MV-4-11 (cell line): Measurements from ENCODE around the gene PDIA2.
"Not testable (repeated sequence)": the region's sequence is repeated elsewhere in the genome, so short reads cannot be mapped to it uniquely, and the experiment has no call there.

ENCODE experiments used
- DNase-seq: peaks from one replicate; lab custom pipeline; 2025; lab: John Stamatoyannopoulos, UW

PDIA2 gene, protein sequence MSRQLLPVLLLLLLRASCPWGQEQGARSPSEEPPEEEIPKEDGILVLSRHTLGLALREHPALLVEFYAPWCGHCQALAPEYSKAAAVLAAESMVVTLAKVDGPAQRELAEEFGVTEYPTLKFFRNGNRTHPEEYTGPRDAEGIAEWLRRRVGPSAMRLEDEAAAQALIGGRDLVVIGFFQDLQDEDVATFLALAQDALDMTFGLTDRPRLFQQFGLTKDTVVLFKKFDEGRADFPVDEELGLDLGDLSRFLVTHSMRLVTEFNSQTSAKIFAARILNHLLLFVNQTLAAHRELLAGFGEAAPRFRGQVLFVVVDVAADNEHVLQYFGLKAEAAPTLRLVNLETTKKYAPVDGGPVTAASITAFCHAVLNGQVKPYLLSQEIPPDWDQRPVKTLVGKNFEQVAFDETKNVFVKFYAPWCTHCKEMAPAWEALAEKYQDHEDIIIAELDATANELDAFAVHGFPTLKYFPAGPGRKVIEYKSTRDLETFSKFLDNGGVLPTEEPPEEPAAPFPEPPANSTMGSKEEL

DNA sequence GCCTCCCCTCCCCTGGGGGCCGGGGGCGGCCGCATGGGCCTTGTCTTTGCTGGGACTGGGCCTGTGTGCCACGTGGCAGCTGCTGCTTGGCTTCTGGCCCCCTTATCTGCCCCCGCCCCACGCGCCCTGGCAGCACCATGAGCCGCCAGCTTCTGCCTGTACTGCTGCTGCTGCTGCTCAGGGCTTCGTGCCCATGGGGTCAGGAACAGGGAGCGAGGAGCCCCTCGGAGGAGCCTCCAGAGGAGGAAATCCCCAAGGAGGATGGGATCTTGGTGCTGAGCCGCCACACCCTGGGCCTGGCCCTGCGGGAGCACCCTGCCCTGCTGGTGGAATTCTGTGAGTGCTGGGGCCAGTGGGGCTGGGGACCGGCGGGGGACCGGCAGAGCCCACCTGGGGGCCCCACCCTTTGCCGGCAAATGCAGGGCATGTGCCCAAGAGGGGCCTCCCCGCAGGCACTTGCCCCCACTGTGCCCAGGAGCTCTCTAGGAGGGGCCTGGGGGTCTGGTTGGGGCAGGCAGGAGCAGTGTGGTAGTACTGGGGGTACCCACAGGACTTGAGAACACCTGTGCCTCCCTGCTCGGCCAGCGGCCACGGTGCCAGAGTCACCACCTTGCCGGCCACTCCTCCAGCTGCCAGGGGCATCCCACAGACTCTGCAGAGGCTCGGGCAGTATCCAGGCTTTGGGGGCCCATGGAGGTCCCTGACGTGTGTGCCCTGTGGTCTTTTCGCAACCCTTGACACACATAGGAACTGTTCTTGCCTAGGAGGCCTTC is at the start of gene PDIA2:
Gene PDIA2 (plus strand): TSS at position 132 of the 773 bp plus-strand sequence. CDS start 6 bp downstream, at position 138.
- no peak for DNase-seq

DNA sequence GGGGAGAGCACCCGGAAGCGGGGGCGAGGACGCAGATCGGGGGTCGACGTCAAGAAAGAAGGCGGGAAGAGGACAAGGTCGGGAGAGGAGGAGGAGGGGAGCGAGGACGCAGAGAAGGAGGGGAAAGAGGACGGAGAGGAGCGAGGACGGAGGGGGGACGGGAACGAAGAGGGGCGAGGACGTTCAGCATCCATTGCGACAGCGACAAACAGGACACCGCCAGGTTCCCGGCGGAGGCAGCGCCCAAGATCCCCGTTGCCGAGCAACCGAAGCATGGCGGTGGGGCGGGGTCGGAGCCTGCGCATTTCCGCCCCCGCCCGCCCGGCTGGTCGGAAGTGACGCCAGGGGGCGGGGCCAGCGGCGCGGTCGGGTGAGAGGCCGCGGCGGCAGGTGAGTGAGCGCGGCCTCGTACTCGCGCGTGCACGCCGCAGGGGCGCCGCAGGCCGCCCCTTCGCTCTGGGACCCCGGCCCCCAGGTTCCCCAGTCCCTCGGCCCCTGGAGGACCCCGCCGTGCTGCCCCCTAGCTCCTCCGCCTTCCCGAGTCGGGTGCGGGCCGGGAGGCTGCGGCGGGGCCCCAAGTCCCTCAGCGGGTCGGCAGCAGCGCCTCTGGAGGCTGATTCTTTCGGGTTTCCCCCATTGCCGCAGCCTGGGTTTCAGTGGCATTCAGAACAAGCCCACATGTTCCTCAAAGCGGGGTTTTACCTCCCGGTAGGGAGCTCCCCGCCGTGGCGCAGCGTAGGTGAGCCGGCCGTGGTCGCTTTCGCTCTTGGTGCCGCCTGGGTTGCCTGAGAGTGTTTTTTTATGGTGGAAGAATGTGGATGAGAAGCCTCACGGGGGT is 48.3 kb upstream of the PDIA2 start, which contains the start of gene FAM234A:
Gene FAM234A (plus strand): TSS at position 354 of the 838 bp plus-strand sequence. CDS start 19,593 bp downstream, outside the sequence.
- peak; percentile 89 for DNase-seq

DNA sequence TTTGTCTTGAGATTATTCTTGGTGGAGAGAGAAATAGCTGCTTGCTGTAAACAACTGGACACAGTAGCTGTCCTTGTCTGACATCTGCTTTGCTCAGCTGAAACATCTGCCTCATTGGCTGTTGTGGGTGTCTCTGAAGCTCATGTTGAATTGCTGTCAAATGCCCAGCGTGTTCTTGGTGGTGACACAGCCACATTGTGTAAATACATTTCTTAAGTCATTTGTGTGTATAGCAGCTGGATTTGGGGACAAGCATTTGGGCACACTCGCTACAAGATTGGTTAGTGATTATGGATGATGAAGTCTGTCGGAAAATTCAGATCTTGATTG is 43.1 kb upstream of the PDIA2 start:
- peak; percentile 47 for DNase-seq

DNA sequence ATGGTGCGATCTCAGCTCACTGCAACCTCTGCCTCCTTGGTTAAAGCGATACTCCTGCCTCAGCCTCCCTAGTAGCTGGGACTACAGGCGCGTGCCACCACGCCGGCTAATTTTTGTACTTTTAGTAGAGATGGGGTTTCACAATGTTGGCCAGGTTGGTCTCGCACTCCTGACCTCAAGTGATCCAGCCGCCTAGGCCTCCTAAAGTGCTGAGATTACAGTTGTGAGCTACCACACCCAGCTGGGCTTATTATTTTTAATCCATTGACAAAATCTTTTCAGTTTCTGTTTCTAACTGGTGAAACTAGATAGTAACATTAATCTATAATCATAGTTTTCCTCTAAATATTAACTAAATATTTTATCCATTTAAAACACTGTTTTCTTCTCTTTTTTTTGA is 42.4 kb upstream of the PDIA2 start:
- no peak for DNase-seq

DNA sequence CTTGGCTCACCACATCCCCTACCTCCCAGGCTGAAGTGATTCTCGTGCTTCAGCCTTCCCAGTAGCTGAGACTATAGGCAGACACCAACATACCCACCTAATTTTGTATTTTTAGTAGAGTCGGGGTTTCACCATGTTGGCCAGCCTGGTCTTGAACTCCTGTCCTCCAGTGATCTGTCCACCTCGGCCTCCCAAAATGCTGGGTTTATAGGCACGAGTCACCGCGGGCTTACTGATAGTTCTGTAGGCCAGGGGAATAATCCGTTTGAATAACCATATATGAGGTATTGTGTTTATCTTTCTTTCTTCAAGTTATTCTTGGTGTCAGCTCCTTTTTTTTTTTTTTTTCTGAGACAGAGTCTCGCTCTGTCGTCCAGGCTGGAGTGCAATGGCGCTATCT is 40.7 kb upstream of the PDIA2 start:
- DNase-seq, result no peak

DNA sequence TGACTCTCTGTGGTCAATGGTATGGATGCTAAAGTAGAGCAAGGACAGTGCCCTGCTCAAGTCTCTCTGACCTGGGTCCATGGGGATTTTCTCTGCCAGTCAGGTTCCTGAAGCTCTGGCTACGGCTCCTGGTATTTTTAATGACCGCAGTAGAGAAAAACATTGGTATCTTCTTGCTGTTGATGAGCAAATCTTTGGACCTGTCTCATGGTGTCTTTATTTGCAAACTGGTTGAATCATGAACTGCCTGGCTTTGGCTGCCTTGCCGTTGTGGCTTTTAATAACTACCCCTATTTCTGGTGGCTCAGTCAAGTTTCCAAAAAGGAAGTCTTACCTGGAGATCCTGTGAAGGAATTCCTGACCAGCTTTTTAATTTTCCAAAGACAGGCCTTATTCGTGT is 39.6 kb upstream of the PDIA2 start:
- no peak for DNase-seq

DNA sequence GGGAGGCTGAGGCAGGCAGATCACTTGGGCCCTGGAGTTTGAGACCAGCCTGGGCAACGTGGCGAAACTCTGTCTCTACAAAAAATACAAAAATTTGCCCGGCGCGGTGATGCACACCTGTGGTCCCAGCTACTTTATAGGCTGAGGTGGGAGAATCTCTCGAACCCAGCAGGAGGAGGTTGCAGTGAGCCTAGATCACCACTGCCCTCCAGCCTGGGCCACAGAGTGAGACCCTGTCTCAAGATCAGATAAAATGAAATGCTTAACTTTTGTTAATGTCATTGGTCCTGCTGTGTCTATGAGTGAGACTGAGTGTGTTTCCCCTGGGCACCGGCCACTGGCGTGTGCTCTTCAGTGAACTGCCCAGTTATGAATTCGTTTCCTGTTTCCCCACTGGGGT is 37.9 kb upstream of the PDIA2 start:
- DNase-seq, result no peak

DNA sequence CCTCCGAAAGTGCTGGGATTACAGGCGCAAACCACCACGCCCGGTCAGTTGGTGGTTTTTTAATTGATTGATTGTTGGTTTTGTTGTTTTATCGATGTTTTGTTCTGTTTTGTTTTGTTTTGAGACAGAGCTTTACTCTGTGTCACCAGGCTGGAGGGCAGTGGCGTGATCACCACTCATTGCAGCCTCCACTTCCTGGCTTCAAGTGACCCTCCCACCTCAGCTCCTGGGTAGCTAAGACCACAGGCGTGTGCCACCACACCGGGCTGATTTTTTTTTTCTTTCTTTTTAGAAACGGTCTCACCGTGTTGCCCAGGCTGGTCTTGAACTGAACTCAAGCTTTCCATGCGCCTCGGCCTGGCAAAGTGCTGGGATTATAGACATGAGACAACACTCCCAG is 35.9 kb upstream of the PDIA2 start:
- no peak for DNase-seq

DNA sequence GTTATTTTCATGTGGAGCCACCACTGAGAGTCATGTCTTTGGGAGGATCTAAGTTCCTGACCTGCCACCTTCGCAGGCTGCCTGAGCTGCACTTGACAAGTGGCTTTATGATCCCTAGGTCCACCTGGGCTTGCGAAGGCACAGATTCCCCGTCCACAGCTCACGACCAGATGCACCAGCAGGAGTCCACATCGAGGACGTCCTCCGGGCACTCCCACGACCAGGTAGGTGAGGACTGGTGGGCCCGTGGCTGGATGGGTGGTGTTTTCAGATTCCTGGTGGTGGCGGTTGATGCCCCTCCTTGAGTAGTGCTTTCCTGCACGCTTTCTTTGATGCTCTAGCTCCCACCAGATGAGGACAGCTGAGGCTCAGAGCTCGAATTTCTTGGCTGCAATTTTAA is 33.5 kb upstream of the PDIA2 start:
- DNase-seq, result no peak

DNA sequence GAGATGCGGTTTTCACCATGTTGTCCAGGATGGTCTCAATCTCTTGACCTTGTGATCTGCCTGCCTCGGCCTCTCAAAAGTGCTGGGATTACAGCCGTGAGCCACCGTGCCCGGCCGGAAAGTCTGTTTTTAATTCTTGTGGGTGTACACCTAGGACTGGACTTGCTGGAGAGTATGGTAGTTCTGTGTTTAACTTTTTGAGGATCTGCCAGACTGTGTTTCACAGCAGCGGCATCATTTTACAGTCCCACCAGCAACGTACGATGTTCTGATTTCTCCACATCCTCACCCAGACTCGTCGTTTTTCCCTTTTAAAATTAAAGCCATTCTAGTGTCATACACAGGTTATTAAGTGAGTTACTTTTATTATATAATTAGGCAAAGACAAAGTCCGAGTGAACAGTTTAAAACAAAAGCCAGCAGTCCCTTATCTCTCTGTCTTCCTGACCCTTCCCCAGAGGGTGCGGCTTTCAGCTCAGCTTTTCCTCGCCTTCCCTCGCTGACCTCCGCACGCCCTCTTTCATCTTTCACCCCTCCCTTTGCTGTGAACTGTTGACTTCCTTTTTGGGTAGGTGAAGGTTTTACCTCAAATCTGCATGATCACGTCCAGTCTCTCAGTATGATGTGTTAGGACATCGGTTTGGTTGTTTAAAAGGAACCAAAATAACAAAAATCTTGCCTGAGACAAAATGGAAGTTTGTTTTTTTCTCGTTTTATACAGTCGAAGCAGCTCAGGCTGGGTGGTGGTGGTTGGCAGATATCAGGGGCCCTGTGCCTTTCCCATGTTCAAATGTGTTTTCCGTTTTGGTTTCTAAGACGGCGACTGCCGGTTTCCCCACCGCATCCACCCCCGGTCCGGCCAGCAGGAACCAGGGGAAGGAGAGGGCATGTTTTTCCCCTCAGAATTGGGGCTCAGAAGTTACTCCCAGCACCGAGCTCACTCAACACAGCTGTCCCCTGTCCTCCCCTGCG is 30.3 kb upstream of the PDIA2 start:
- no peak for DNase-seq

DNA sequence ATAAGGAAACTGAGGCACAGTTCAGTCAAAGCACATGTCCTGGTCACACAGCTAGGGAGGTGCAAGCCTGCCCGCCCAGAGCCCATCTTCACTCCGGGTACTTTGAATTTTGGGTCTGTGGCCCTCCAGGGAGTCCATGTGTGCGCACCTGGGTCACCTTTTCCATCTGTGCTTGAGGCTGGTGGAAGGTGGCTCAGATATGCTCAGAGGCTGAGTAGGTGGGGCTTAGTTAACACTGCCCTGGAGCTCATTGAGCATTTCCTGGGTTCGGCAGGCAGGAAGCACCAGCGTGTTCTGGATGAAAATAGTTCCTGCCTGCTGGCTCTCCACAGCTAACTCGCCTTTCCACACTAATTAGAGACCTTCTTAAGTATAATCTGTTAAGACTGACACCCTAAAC is 29.1 kb upstream of the PDIA2 start:
- no peak for DNase-seq

DNA sequence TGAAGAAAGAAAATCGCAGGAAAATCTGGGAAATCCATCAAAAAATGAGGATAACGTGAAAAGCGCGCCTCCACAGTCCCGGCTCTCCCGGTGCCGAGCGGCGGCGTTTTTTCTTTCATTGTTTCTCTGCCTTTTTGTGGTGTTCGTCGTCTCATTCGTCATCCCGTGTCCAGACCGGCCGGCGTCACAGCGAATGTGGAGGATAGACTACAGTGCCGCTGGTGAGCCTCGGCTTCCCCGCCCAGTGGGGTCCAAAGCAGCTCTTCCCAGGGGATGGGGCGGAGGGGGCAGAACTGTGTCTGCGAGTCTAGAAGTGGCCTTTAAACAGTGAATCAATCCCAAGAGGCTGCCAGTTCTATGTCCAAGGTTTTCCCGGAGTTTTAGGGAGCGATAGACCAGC is 28.5 kb upstream of the PDIA2 start:
- DNase-seq, result no peak

DNA sequence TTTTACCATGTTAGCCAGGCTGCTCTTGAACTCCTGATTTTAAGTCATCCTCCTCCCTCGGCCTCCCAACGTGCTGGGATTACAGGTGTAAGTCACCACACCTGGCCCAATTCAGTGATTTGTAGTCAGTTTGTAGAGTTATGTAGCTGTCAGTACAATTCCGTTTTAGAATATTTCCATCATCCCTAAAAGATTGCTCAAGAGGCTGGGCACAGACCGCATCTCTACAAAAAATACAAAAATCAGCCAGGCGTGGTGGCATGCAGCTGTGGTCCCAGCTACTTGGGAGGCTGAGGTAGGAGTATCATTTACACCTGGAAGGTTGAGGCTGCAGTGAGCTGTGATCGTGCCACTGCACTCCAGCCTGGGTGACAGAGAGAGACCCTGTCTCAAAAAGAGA is 27.8 kb upstream of the PDIA2 start:
- DNase-seq, result no peak

DNA sequence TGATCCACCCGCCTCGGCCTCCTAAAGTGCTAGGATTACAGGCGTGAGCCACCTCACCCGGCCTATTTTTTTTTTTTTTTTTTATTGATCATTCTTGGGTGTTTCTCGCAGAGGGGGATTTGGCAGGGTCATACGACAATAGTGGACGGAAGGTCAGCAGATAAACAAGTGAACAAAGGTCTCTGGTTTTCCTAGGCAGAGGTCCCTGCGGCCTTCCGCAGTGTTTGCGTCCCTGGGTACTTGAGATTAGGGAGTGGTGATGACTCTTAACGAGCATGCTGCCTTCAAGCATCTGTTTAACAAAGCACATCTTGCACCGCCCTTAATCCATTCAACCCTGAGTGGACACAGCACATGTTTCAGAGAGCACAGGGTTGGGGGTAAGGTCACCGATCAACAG is 24.9 kb upstream of the PDIA2 start:
- not testable (repeated sequence) for DNase-seq

DNA sequence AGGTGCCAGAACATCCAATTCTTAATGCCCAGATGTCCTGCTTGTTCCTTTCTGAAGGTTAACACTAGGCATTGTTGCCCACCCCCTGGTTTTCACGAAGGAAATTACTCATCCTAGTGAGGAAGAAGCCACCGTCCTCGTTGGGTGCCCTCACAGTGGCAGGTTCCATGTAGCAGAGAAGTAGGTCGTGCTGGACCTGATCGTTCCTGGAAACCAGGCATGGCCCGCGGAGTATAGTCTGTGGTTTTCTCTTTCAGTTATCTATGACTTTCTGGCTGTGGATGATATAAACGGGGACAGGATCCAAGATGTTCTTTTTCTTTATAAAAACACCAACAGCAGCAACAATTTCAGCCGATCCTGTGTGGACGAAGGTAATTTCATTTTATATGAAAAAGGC is 23.7 kb upstream of the PDIA2 start:
- no peak for DNase-seq

DNA sequence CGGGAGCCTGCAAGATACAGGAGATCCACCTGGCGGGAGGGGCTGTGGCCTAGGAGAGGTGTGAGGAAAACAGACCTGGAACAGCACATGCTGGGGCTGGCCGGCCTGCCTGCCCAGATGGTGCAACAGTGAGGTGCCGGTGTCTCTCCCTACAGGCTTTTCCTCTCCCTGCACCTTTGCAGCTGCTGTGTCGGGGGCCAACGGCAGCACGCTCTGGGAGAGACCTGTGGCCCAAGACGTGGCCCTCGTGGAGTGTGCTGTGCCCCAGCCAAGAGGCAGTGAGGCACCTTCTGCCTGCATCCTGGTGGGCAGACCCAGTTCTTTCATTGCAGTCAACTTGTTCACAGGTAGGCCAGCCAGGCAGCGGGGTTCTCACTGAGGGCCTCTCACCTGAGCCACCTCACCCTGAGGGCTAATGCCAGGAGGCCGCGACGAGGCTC is 23.1 kb upstream of the PDIA2 start:
- no peak for DNase-seq

DNA sequence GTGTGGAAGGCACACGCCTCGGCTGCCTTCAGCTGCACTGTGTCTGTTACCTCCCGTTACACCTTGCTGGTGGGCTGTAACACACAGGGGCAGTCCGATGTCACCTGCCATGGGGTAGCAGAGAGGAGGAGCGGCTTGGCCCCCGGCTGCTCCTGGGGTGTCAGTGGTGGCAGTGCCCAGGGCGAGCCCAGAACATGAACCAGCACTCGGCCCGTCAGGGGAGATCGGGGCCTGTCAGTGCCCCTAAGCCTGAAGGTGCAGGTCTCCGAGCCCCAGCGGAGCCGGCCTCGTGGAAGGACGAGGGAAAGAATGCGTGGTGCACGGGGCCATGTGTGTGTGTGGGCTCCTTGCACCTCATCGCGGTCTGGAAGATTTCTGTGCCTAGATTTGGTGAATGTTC is 22.6 kb upstream of the PDIA2 start:
- no peak for DNase-seq

DNA sequence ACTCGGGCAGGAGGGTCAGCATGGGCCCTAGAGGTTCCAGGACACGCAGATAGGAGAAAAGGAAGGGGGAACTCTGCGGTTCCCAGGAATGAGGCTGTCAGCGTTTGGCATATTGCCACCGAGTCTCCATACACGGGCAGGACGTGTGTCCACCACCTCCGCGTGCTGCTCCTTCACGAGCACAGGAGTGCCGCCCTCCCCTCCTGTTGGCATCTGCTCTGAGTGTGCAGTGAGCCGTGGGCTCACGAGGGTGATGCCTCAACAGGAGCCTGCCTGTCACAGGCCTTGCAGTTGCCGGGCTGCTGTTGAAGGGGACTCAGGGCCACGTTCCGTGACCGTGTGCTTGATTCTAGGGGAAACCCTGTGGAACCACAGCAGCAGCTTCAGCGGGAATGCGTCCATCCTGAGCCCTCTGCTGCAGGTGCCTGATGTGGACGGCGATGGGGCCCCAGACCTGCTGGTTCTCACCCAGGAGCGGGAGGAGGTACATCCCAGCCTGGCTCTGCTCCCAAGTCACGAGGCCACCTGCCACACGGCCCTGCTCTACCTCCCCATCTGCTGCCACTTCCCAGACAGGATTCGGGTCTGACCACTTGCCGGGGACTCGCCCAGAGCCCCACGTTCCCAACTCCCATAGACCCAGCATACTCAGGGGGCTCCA is 21.8 kb upstream of the PDIA2 start:
- no peak for DNase-seq

DNA sequence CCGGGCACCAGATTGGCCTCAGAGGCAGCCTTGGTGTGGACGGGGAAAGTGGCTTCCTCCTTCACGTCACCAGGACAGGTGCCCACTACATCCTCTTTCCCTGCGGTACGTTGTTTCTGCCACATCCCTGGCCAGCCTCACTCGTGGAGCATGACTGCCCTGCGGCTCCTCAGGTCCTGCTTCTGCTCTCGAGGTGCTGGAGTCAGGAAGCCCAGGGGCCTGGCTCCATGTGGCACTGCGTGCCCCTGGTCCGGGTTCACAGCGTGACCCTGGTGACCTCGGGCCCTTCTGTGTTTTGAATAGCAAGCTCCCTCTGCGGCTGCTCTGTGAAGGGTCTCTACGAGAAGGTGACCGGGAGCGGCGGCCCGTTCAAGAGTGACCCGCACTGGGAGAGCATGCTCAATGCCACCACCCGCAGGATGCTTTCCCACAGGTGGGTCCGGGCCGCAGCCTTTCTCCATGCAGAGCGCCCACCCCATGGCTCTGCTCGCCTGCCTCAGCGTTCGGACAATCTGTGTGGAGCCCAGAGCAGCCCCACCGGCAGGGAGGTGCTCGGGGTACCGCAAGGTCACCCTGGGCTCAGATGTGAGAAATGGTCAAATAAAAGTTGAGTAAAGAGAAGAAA is 20.7 kb upstream of the PDIA2 start:
- DNase-seq, result no peak

DNA sequence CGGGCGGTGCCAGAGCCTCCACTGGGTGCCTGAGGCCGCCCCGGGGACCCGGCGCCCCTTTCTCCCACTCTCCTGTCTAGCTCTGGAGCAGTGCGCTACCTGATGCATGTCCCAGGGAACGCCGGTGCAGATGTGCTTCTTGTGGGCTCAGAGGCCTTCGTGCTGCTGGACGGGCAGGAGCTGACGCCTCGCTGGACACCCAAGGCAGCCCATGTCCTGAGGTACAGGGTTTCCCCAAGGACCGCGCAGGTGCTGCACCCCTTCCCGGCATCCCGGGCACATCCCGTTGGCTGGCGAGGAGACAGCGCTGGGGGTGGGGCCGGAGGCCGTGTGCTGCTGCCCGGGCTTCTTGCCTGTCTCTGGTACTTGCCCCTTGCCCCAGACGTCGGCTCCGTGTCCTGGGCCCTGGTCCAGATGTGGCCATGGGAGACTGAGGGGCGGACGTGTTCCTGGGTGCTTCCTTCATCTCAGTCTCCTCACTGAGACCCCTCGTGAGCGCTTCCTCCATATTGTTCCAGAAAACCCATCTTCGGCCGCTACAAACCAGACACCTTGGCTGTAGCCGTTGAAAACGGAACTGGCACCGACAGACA is 19.7 kb upstream of the PDIA2 start:
- DNase-seq, result no peak
